ENCODE data around the gene ZNF845. TPM values are rescaled to one million over a fixed set of nuclear protein-coding genes. Genes with fewer than 3 reads are reported as not detected.
"Not testable (repeated sequence)": the region's sequence is repeated elsewhere in the genome, so short reads cannot be mapped to it uniquely, and the experiment has no call there.

The ZNF845 gene
- total RNA-seq, 1 donor from 2014 or later: 22.8 TPM

DNA sequence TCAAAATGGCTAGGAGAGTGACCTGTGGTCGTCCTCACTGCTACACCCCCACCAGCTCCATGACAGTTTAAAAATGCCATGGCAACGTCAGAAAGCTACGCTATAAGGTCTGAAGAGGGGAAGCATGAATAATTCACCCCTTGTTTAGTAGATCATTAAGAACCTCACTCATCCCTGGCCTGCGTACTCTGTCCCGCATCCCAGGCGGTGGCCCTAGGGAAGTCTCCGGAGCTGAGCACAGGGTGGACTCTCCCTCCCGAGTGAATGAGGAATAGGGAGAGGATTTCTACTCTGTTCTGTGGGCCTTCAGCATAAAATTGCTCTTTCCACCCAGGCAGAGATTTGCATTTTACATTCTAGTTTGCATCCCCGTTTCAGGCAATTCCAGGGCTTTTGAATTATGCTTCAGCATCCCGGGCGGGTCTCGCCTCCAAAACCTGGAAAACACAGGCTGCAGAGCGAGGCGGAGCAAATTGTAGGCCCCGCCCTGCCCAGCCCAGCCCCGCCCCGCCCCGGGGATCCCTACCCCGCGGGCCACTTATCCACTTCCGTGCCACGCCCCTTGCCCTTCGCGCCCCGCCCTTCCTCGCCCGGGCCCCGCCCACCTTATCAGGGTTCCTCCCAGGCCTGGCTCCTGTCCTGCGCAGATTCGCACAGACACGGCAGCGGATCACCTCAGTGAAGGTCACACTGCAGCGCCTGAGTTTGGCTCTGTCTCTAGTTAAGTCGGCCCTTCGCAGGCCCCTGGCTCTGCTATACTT, 24.5 kb downstream of the ZNF845 start:
- Histone ChIP-seq H3F3A (ENCODE audit: low read depth) (no peaks in the 10 kb centered on the region), H3K9ac (no peak overlapping the region), H3K9me3 (ENCODE audit: low read depth) (peaks cover 18% of the 10 kb centered on the region), H3K79me2 (ENCODE audit: low read depth) (no peaks in the 10 kb centered on the region), H3K4me1 (no peaks in the 10 kb centered on the region), H4K20me1 (ENCODE audit: low read depth) (no peaks in the 10 kb centered on the region), H2AFZ (replicated peaks) (no peak overlapping the region), H3K27ac (no peak overlapping the region), H3K4me3 (no peak overlapping the region), H3K27me3 (no peaks in the 10 kb centered on the region), H3K36me3 (peaks cover 14% of the 10 kb centered on the region), H3K4me2 (no peak overlapping the region)
- peaks cover 63% of the 10 kb centered on the region for H3K9me3 Mint-ChIP-seq
- DNase-seq (ENCODE audit: low spot score): no peak
- no peaks in the 10 kb centered on the region for H3K4me1 Mint-ChIP-seq
- no peak overlapping the region for H3K4me3 Mint-ChIP-seq
- peaks cover 20% of the 10 kb centered on the region for H3K36me3 Mint-ChIP-seq
- no peak overlapping the region for H3K27ac Mint-ChIP-seq
- peaks cover 2% of the 10 kb centered on the region for H3K27me3 Mint-ChIP-seq (ENCODE audit: insufficient read depth, low read depth)
- TF ChIP-seq CTCF (IDR thresholded peaks at IDR 0.05) (no peak), EZH2 (IDR thresholded peaks at IDR 0.05) (no peak), EZH2phosphoT487 (IDR thresholded peaks at IDR 0.05) (no peak)

- H3K4me2 ChIP-seq; H3K9me3 ChIP-seq (ENCODE audit: low read depth); H3K27ac Mint-ChIP-seq; H2AFZ ChIP-seq (replicated peaks); H4K20me1 ChIP-seq (ENCODE audit: low read depth); H3K36me3 Mint-ChIP-seq; DNase-seq (ENCODE audit: low spot score); H3K36me3 ChIP-seq; H3K4me3 Mint-ChIP-seq; H3K4me1 ChIP-seq; H3K9ac ChIP-seq; H3K4me3 ChIP-seq; H3K4me1 Mint-ChIP-seq; H3K79me2 ChIP-seq (ENCODE audit: low read depth); H3K27me3 ChIP-seq; H3K27ac ChIP-seq: not testable (repeated sequence)
- H3K9me3 Mint-ChIP-seq: peaks cover 44% of the 10 kb centered on the region
- peaks cover 15% of the 10 kb centered on the region for H3F3A ChIP-seq (ENCODE audit: low read depth)
- peaks cover 10% of the 10 kb centered on the region for H3K27me3 Mint-ChIP-seq (ENCODE audit: insufficient read depth, low read depth)
Observed at GRCh38 chr19:53360056-53360455, 26.5 kb downstream of the ZNF845 start.

- peaks cover 13% of the 10 kb centered on the region for H3K9me3 Mint-ChIP-seq
- peak within 1 kb of the TSS; percentile 71 for H3K4me3 ChIP-seq
- H3K27me3 ChIP-seq: peaks cover 4% of the 10 kb centered on the region
- peaks cover 14% of the 10 kb centered on the region for H3K4me1 ChIP-seq
- H3K36me3 Mint-ChIP-seq: no peaks in the 10 kb centered on the region
- DNase-seq (ENCODE audit: low spot score): peak; percentile 93
- TF ChIP-seq CTCF (IDR thresholded peaks at IDR 0.05): peak; percentile 32
- TF ChIP-seq EZH2phosphoT487 (IDR thresholded peaks at IDR 0.05): no peak
- peak; percentile 2 for TF ChIP-seq EZH2 (IDR thresholded peaks at IDR 0.05)
- no peaks in the 10 kb centered on the region for H3K36me3 ChIP-seq
- peaks cover 6% of the 10 kb centered on the region for H3K4me1 Mint-ChIP-seq
- peak within 1 kb of the TSS; percentile 92 for H3K4me3 Mint-ChIP-seq
- H3K27ac ChIP-seq: no peak within 1 kb of the TSS
- H3F3A ChIP-seq (ENCODE audit: low read depth): peaks cover 22% of the 10 kb centered on the region
- no peaks in the 10 kb centered on the region for H3K9me3 ChIP-seq (ENCODE audit: low read depth)
- peaks cover 21% of the 10 kb centered on the region for H3K27me3 Mint-ChIP-seq (ENCODE audit: insufficient read depth, low read depth)
- peak within 1 kb of the TSS; percentile 95 for H2AFZ ChIP-seq (replicated peaks)
- peaks cover 11% of the 10 kb centered on the region for H3K79me2 ChIP-seq (ENCODE audit: low read depth)
- H4K20me1 ChIP-seq (ENCODE audit: low read depth): no peaks in the 10 kb centered on the region
- H3K27ac Mint-ChIP-seq: no peak within 1 kb of the TSS
- peak within 1 kb of the TSS; percentile 84 for H3K4me2 ChIP-seq
- peak within 1 kb of the TSS; percentile 10 for H3K9ac ChIP-seq
Observed at GRCh38 chr19:53365134-53365898, 31.8 kb downstream of the ZNF845 start, which contains the start of gene ZNF525. Gene ZNF525 (plus strand): TSS chr19:53365705. CDS start chr19:53372282, 6,577 bp downstream.

All from neural progenitor cell (in vitro differentiated cells).